Measurements from ENCODE around the gene STAT5A.

DNA sequence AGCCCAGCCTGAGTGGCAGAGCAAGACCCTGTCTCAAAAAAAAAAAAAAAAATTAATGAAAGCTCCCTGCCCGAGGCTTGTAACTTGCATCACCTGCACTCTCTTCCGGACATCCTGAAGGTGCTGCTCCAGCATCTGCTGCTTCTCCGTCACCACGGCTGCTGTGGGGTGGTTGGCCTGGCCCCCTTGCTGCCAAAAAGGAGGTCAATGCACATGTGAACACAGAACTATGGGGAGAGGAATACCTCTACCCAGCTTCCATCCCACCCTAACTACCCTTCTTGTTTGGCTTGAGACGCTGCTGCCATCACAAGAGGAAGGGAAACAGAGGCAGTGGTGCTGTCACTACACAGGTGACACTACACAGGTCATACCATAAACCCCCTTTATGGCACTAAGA, 50.9 kb downstream of the STAT5A start:
- TF ChIP-seq NRF1 (IDR thresholded peaks at IDR 0.05; ENCODE audit: low read depth, low read length) (no peak), RFX5 (IDR thresholded peaks at IDR 0.05; ENCODE audit: low read length) (no peak), RAD21 (IDR thresholded peaks at IDR 0.05; ENCODE audit: low read length) (no peak), CHD2 (IDR thresholded peaks at IDR 0.05; ENCODE audit: low read length, partially characterized antibody) (no peak), FOSL2 (IDR thresholded peaks at IDR 0.05; ENCODE audit: borderline replicate concordance, low read depth) (no peak), TEAD4 (IDR thresholded peaks at IDR 0.05; ENCODE audit: borderline replicate concordance, insufficient read depth) (no peak), RCOR1 (IDR thresholded peaks at IDR 0.05; ENCODE audit: low read length) (no peak), EZH2phosphoT487 (IDR thresholded peaks at IDR 0.05; ENCODE audit: borderline replicate concordance, low read depth) (no peak)
- TF ChIP-seq, protein P1, sequence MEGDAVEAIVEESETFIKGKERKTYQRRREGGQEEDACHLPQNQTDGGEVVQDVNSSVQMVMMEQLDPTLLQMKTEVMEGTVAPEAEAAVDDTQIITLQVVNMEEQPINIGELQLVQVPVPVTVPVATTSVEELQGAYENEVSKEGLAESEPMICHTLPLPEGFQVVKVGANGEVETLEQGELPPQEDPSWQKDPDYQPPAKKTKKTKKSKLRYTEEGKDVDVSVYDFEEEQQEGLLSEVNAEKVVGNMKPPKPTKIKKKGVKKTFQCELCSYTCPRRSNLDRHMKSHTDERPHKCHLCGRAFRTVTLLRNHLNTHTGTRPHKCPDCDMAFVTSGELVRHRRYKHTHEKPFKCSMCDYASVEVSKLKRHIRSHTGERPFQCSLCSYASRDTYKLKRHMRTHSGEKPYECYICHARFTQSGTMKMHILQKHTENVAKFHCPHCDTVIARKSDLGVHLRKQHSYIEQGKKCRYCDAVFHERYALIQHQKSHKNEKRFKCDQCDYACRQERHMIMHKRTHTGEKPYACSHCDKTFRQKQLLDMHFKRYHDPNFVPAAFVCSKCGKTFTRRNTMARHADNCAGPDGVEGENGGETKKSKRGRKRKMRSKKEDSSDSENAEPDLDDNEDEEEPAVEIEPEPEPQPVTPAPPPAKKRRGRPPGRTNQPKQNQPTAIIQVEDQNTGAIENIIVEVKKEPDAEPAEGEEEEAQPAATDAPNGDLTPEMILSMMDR (IDR thresholded peaks at IDR 0.05): no peak
- TF ChIP-seq, protein P2, sequence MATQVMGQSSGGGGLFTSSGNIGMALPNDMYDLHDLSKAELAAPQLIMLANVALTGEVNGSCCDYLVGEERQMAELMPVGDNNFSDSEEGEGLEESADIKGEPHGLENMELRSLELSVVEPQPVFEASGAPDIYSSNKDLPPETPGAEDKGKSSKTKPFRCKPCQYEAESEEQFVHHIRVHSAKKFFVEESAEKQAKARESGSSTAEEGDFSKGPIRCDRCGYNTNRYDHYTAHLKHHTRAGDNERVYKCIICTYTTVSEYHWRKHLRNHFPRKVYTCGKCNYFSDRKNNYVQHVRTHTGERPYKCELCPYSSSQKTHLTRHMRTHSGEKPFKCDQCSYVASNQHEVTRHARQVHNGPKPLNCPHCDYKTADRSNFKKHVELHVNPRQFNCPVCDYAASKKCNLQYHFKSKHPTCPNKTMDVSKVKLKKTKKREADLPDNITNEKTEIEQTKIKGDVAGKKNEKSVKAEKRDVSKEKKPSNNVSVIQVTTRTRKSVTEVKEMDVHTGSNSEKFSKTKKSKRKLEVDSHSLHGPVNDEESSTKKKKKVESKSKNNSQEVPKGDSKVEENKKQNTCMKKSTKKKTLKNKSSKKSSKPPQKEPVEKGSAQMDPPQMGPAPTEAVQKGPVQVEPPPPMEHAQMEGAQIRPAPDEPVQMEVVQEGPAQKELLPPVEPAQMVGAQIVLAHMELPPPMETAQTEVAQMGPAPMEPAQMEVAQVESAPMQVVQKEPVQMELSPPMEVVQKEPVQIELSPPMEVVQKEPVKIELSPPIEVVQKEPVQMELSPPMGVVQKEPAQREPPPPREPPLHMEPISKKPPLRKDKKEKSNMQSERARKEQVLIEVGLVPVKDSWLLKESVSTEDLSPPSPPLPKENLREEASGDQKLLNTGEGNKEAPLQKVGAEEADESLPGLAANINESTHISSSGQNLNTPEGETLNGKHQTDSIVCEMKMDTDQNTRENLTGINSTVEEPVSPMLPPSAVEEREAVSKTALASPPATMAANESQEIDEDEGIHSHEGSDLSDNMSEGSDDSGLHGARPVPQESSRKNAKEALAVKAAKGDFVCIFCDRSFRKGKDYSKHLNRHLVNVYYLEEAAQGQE (IDR thresholded peaks at IDR 0.05; ENCODE audit: low read depth, low read length): no peak
